Head of caudate nucleus (tissue), 42 donors: Measurements from ENCODE around the gene NHLH1.

Experiments used
- DNase-seq, 42 donors: peaks; one replicate each; pipeline versions ENCODE4 v3.0.0 to v3.0.0-alpha.2; 2020 to 2021; ENCODE audit warnings: mixed read lengths in 7 of 42
- intact Hi-C: fragments of 100-400 bp; cut with DNase I; formaldehyde crosslinking; loops from one replicate; pipeline ENCODE4 v1.15.0; 2022

NHLH1 gene

DNA sequence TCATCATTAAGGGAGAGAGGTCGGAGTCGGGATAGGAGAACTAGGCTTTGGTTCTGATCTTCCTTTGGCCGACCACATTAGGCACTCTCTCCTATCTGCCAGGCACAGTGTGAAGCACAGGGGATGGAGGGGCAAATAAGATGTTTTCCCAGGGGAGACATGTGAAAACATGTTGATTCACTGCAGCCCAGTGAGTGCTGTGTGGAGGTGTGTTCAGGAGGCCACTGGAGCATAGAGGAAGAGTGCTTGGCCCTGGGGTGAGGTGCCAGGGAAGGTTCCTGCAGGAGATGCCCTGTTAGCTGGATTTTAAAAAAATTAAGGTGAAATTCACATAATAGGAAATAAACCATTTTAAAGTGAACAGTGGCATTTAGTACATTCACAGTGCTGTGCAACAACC lies 37.2 kb downstream of the NHLH1 start:
- DNase-seq, result peak in 2 of 42 donors; percentile 1 to 26
- intact Hi-C loops, result no loop called here

DNA sequence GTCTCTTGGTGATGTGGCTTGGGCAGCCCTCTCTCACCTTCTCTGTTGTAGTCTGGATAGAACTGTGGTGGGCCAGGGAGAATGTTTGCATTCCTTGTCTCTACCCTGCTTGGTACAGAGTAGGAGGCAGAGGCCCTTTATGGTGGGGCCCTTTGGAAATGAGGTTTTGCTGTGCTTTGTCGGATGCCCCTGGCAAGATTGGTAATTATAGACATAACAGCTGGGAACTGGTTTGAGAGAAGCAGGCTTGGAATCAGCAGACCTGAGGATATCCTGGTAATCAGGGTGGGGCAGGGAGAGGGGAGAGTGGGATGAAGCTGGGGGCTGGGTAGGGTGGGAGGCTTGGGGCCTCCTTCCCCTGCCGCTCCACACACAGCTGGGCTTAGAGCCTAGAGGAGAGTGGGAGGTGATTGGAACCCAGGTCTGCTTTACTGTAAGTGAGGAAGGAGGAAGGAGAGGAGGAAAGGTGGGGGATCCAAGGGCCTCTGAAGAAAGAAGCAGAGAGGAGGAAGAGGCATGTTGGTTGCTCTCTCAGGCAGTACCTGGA lies 38.5 kb downstream of the NHLH1 start:
- DNase-seq, result peak in 4 of 42 donors; percentile 5 to 25 (median 8)
- intact Hi-C loops, result no loop called here

DNA sequence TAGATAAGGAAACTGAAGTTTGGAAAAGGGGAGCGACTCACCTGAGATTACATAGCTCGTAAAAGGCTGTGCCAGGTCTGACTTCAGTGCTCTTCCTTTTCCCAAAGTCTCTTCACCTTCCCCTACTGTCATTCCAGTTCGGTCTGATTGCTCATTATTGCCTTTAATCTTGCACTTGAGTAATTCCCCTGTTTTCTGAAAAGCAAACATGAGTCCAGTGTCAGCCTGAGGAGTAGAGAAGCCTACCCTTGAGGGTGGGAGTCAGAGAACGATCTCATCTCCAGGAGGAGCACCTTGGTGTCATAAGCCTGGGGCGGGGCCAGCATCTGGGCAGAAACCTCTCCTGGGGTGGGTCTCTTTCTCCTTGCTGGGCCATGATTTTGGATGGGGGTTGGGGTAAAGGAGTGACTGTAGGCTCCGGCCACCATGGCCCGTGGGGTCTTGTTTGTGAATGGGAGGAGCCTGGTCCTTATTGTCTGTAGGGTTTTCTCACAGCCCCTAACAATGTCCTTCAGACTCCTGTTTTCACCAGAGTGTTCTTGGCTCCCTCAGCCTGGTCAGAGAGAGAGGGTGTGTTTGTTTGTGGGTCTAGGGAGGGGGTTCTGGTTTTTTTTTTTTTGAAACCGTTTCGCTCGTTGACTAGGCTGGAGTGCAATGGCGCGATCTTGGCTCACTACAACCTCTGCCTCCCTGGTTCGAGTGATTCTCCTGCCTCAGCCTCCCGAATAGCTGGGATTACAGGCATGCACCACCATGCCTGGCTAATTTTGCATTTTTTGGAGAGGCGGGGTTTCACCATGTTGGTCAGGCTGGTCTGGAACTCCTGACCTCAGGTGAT lies 39.5 kb downstream of the NHLH1 start:
- intact Hi-C loops, result no loop called here
- DNase-seq, result peak in 2 of 42 donors; percentile 15 to 28

DNA sequence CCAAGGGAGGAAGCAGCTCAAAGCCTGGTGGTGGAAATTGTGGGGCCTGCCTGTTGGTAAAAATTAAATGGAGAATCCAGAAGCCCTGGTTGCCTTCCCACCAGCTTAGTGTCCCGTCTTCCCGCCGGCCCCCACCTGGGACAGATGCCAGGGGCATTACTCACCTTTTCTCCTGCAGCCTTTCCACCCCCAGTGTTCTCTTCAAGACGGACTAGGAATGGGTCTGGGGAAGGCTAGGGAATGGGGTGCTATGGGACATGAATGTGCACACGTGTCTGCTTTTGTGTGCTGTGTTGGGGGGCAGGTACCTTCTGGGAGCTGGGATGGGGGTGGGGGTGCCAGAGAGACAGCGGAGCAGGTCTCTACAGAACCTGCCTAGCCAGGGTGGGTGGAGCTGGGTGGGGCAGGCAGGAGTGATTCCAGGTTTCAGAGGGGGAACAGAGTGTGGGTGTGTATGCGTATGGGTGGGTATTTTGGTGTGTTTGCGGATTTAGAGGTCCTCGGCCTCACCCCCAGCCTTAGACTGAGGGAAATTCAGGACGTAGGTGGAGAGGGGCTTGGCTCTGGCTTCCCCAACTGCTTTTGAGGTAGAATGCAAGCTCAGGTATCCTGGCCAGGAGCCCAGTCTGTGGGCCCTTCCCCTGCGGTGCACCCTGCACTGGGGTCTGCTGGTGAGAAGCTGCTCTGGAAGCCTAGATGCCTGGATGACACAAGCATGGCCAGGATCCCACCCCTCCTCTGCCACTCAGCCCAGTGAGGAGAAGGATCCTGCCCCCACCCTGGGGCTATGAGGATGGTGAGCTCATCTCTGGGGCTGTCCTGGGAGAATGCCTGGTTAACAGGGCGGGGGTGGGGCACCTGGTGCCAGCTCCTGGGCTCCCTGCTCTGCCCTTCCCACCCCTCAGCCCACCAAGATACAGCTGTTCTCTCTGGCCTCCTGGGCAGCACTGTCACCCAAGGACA lies 41.2 kb downstream of the NHLH1 start:
- intact Hi-C loops, result no loop called here

DNA sequence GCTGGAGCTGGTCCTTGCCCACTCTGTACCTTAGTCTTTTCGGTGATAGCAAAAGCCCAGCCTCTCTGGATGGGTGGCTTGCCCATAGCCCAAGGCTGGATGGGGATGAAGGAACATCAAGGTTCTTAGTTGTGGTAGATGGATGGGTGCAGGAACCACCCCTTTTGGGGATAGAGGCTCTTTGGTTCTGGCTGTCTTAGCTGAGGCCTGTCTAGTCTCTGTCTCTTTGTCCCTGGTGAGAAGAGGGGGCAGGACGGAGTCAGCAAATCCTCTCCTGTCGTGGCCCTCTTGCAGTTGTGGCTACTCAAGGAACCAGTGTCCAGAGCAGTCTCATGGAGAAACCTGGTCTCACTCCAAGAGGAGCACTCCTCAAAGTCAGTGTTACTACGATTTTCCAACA lies 42.0 kb downstream of the NHLH1 start:
- intact Hi-C loops, result no loop called here
- peak in 1 of 42 donors; percentile 1 for DNase-seq

More for the DNA sequence above, 41.2 kb downstream of the NHLH1 start:
- DNase-seq, result peak in 1 of 42 donors; percentile 8

DNA sequence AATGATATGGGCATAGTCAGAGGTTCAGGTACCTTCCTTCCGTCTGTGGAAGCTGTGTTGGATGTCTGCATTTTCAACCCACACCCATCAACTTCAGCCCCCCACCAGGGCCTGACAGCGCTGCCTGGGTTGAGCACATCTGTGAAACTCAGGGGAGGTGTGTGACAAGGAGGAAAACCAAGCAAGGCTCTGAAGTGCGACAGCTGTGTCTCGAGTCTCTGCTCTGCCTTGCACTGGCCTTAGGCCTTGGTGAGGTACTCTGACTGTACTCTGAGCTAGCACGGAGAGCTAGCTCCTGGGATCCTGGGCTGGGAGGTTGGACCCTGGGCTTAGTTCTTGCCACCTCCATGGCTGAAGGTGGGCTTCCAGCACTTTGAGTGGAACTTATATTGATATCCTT lies 42.6 kb downstream of the NHLH1 start:
- DNase-seq, result peak in 1 of 42 donors; percentile 12
- intact Hi-C loops, result no loop called here

DNA sequence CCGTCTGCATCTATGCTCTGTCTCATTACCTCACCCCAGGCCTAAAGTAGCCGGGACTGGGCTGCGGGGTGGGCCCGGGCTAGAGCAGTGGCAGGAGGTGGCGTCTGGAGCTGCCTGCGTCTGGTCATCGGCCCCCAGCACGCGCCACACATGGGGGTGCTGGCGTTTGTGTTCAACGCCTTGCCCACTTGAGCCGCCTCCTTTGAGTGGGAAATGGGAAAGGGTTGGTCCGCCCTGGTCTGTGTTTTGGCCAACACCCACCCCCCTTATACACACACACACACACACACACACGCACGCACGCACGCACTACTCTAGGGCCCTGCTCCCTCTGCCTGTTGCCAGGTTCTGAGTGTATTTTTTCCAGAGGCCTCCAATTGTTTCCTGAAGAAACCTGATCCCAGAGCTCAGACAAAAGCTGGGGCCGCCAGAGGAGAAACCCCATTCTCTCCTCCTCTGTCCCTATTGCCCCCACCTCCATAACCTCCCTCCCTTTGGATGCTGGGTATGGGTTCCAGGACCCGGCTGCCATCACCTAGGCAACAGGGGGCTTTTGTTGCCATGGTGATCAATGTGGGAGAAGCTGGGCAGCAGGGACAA lies 43.6 kb downstream of the NHLH1 start:
- peak in 7 of 42 donors; percentile 11 to 35 (median 25) for DNase-seq
- intact Hi-C loops, result no loop called here

DNA sequence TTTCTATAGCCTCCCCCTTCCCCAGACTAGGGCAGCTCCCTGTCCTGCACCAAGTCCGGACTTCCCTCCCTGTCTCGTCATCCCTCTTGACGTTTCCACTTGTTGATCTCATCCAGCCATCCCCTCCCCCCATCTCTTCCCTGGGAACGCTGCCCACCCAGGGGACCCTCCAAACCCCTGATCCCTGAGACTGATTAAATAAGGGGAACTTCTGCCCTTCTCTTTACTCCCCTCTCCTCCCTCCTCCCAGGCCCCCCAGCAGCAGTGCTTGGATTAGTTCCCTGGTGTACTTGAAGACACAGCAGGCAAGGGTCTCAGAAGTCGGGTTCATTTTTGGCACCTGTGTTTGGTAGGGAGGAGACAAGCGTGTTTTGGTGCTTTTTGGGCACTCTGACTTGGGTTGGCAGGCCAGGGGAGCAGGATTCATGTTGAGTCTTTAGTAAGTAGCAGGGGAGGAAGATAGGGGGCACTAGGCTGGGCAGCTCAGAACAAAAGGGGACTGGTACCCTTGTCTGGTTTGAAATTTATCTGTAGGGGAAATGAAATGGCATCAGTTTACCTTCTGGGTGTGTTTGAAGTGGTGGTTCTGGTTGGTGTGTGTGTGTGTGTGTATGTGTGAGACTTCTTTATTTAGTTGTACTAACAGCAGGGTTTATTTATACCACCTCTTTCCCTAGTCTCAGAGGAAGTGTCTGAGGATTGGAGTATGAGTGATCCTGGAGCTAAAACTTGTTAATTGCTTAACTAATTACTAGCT lies 44.6 kb downstream of the NHLH1 start:
- intact Hi-C loops, result no loop called here

DNA sequence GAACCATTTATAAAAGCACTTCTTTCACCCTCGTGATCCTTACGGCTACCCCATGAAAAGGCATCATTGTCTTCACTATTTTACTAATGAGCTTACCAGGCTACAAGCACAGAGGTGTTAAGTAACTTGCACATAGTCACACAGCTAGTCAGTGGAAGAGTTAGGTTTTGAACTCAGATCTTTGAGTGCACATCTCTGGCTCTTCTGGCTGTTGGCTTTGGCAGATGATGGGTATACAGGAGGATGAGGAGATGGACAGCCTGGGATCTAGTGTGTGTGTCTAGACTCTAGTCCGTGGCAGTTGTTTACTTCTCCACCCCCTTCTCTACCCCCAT lies 45.1 kb downstream of the NHLH1 start:
- intact Hi-C loops, result no loop called here
- peak in 1 of 42 donors; percentile 6 for DNase-seq

More for the DNA sequence above, 44.6 kb downstream of the NHLH1 start:
- peak in 2 of 42 donors; percentile 16 to 18 for DNase-seq

DNA sequence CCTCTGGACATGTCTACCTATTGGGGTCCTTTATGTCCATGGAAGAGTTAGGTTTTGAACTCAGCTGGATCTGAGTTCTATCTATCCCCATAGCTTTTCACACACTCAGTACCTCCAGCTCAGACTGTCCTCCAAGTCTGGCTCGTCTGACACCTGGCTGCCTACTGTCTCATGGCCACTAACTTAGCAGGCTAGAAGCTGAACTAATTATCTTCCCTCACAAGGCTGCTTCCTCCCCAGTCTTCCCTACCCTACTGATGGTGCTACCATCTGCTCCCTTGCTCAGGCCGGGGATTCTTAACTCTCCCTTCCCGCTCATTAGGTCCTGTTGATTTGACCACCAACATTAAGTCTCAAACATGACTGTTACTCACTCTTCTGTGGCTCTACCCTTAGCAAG lies 46.8 kb downstream of the NHLH1 start:
- intact Hi-C loops, result no loop called here
- DNase-seq, result peak in 1 of 42 donors; percentile 10

DNA sequence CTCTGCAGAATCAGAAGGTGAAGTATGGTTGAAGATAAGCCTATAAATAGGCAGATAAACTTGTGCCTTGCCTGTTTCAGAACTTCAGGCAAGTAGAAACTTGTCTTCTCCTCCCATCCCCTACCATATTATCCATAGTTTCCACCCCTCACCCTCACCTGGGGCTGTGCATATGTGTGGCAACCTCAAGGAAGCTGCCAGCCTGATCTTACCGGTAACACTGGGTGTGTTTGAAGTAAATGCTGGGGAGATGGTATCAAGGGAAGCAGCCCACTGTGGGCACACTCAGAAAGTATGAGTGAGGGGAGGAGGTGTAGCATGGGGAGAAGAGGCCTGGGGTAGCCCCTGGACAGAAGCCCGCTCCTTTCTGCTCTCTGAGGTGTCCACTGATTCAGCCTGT lies 48.0 kb downstream of the NHLH1 start:
- intact Hi-C loops, result no loop called here
- DNase-seq, result no peak

DNA sequence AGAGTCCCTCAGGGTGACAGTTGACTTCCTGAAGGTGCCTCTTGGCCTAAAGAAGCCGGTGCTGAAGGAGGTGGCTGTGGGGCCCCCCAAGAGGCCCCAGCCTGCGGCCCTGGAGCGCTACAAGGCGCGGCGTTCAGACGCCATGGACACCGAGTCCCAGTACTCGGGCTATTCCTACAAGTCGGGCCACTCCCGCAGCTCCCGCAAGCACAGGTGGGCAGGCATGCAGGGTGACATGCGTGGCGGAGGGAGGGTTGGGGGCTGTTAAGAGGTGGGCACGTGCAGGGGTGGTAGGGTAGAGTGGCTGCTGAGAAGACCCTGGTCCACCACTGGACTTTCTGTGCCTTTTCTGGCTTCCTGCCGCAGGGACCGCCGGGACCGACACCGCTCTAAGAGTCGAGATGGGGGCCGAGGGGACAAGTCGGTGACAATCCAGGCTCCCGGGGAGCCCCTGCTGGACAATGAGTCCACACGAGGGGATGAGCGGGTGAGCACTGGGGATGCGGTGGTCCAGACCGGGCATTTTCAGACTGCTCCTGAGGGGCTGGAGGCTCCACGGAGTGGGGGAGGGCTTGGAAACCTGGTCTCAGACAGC lies 48.9 kb downstream of the NHLH1 start:
- DNase-seq, result peak in 1 of 42 donors; percentile 32
- intact Hi-C loops, result no loop called here

DNA sequence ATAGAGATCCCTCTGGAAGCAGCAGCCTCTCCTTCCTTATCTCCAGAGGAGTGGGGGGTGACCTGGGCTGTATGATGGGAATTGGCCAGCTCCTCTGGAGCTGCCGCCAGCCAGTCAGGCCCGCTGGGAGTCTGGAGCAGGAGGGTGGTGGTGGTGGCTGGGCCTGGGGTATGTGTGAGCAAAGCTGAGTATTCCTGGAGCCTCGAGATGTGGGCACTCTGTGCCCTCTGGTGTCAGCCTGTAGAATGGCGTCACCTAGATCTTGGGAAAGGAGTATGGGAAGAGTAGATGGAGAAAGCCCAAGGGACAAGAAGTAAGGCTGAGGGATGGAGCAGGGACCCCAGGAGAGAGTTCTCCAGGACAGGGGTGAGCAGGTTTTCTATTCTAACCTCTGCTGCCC lies 49.5 kb downstream of the NHLH1 start:
- DNase-seq, result peak in 7 of 42 donors; percentile 20 to 50 (median 28)
- intact Hi-C loops, result no loop called here

DNA sequence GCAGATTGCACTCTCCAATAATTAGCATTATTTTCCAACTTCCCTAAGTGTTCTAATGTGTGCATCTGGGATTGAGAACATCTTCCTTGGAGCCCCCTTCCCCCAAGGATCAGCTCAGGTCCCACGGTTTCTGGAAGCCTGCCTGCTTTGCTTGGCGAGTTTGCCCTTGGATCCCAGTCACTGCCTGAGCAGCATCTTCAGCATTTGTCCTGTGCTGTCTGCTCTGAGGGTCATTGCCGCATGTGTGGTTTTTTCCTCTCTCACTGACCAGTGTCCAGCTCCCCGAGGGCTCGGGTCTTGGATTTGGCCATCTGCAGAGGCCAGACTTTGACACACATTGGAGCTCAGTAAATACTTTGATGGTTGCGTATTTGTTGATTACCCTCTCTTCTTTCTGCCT lies 51.6 kb downstream of the NHLH1 start:
- peak in 1 of 42 donors; percentile 12 for DNase-seq
- intact Hi-C loops, result no loop called here

DNA sequence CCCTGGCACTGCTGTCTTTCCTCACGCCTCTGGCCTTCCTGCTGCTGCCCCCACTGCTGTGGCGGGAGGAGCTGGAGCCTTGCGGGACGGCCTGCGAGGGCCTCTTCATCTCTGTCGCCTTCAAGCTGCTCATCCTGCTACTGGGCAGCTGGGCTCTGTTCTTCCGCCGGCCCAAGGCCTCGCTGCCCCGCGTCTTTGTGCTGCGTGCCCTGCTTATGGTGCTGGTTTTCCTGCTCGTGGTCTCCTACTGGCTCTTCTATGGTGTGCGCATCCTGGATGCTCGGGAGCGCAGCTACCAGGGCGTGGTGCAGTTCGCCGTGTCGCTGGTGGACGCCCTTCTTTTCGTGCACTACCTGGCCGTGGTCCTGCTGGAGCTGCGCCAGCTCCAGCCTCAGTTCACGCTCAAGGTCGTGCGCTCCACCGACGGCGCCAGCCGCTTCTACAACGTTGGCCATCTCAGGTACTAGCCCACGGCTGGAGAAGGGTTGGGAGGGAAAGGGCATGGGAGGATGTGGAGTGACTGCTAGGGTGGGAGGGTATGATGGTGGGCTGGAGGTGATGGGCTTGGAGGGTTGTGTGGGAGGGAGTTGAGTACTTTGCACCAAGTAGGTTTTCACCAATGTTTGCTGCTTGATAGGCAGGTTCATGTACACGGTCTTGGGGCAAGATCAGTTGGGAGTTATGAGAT lies 52.4 kb downstream of the NHLH1 start:
- intact Hi-C loops, result no loop called here
- DNase-seq, result peak in 1 of 42 donors; percentile 35

DNA sequence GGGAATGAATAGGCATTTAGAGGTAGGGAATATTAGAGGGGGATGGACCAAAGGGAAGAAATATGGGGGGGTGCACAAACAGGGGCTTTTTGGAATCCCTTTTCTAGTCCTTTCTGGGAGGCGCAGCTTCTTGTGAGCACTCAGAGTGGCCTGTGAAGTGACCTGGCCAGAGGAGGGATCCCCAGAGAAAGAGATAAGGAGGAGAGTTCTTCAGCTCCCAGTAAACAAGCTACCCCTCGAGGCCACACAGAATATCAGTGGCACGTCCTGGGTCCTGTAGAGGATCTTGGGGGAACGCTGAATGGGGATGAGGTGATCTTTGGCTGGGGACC lies 52.9 kb downstream of the NHLH1 start:
- intact Hi-C loops, result no loop called here
- no peak for DNase-seq
